Mesenteric fat pad (tissue), 1 donor: ENCODE results near the gene RYR3. TPM values are rescaled to one million over a fixed set of nuclear protein-coding genes. Genes with fewer than 3 reads are reported as not detected.

Source experiments
- DNase-seq: peaks from one replicate; pipeline ENCODE4 v3.0.0-alpha.2; 2020; ENCODE audit warnings: low spot score
- long read RNA-seq: library from polyadenylated mRNA; unstranded; transcript quantifications from one replicate; pipeline ENCODE4 v2.0.0, GENCODE V29; 2020
- total RNA-seq: library from RNA; stranded (reverse); fragmentation: NEBNext Ultra II Directional; extraction: Animal tissue kit (Norgen Biotek cat#: 25700); gene quantifications from one replicate; pipeline ENCODE4 v1.2.1, GENCODE V29; 2021
- donor health status: DM: yes; HTN: yes; CAD: no.

RYR3 gene
- total RNA-seq: 0.48 TPM
- long read RNA-seq, partial matches to known transcripts: 0 of 4 reads
- long read RNA-seq, other reads (novel, unspliced or antisense): 4 of 4 reads

- no peak for DNase-seq
These were observed at the start of gene RYR3 for GRCh38 chr15:33310481-33311311. Gene RYR3, plus strand, starts transcription at chr15:33310967. Its CDS starts 79 bp downstream, at chr15:33311046.

GRCh38 chr15:33262306-33262705 lies 48.5 kb upstream of the RYR3 start:
- no peak for DNase-seq

- no peak for DNase-seq
These were observed 33.1 kb upstream of the RYR3 start for GRCh38 chr15:33277689-33278088.

- DNase-seq: no peak
These were observed 31.8 kb upstream of the RYR3 start for GRCh38 chr15:33278816-33279612.

- no peak for DNase-seq
These were observed 31.1 kb upstream of the RYR3 start for GRCh38 chr15:33279613-33280205.

GRCh38 chr15:33282226-33283020 lies 28.3 kb upstream of the RYR3 start:
- DNase-seq: no peak

- DNase-seq: no peak
These were observed 27.2 kb upstream of the RYR3 start for GRCh38 chr15:33283576-33283975.

- DNase-seq: no peak
These were observed 26.4 kb upstream of the RYR3 start for GRCh38 chr15:33284336-33284735.

- DNase-seq: no peak
These were observed 18.0 kb upstream of the RYR3 start for GRCh38 chr15:33292717-33293307.

- DNase-seq: no peak
These were observed 16.9 kb upstream of the RYR3 start for GRCh38 chr15:33293713-33294334.

GRCh38 chr15:33296050-33296449 lies 14.7 kb upstream of the RYR3 start:
- DNase-seq: no peak

GRCh38 chr15:33296856-33297255 lies 13.9 kb upstream of the RYR3 start:
- no peak for DNase-seq

GRCh38 chr15:33298631-33299030 lies 12.1 kb upstream of the RYR3 start:
- DNase-seq: no peak

- no peak for DNase-seq
These were observed 5.8 kb upstream of the RYR3 start for GRCh38 chr15:33304924-33305323.

- no peak for DNase-seq
These were observed 1.0 kb upstream of the RYR3 start for GRCh38 chr15:33309602-33310276.

- no peak for DNase-seq
These were observed 675 bp downstream of the RYR3 start for GRCh38 chr15:33311312-33311971.

GRCh38 chr15:33313491-33313890 lies 2.7 kb downstream of the RYR3 start:
- DNase-seq: no peak

GRCh38 chr15:33314069-33314468 lies 3.3 kb downstream of the RYR3 start:
- DNase-seq: no peak

- no peak for DNase-seq
These were observed 4.3 kb downstream of the RYR3 start for GRCh38 chr15:33315044-33315443.
